Measurements from ENCODE around the gene SUGP1.

The SUGP1 gene

GRCh38 chr19:19349365-19349764, 29.1 kb upstream of the SUGP1 start:
- in situ Hi-C loops (cut with HindIII; ENCODE audit: low pct_unique_long_range_greater_than_20kb, low sequenced_read_pairs), result no loop called here
- no peak for TF ChIP-seq JUND (IDR thresholded peaks at IDR 0.05; ENCODE audit: low read depth)
- no peak for DNase-seq (ENCODE audit: low read depth in 1 of 2, low spot score in 1 of 2)

GRCh38 chr19:19348266-19348665, 28.0 kb upstream of the SUGP1 start:
- TF ChIP-seq JUND (IDR thresholded peaks at IDR 0.05; ENCODE audit: low read depth), result no peak
- in situ Hi-C loops (cut with HindIII; ENCODE audit: low pct_unique_long_range_greater_than_20kb, low sequenced_read_pairs), result no loop called here
- DNase-seq (ENCODE audit: low read depth in 1 of 2, low spot score in 1 of 2), result no peak

GRCh38 chr19:19347401-19348110, 27.2 kb upstream of the SUGP1 start:
- in situ Hi-C loops (cut with HindIII; ENCODE audit: low pct_unique_long_range_greater_than_20kb, low sequenced_read_pairs), result no loop called here
- DNase-seq (ENCODE audit: low read depth in 1 of 2, low spot score in 1 of 2), result no peak
- no peak for TF ChIP-seq JUND (IDR thresholded peaks at IDR 0.05; ENCODE audit: low read depth)

GRCh38 chr19:19345970-19346369, 25.7 kb upstream of the SUGP1 start:
- no peak for TF ChIP-seq JUND (IDR thresholded peaks at IDR 0.05; ENCODE audit: low read depth)
- DNase-seq (ENCODE audit: low read depth in 1 of 2, low spot score in 1 of 2), result no peak
- in situ Hi-C loops (cut with HindIII; ENCODE audit: low pct_unique_long_range_greater_than_20kb, low sequenced_read_pairs), result no loop called here

- no peak for DNase-seq (ENCODE audit: low read depth in 1 of 2, low spot score in 1 of 2)
- TF ChIP-seq JUND (IDR thresholded peaks at IDR 0.05; ENCODE audit: low read depth), result no peak
Measured at GRCh38 chr19:19345232-19345631, 24.9 kb upstream of the SUGP1 start.

GRCh38 chr19:19343762-19344161, 23.5 kb upstream of the SUGP1 start:
- in situ Hi-C loops (cut with HindIII; ENCODE audit: low pct_unique_long_range_greater_than_20kb, low sequenced_read_pairs), result no loop called here
- no peak for TF ChIP-seq JUND (IDR thresholded peaks at IDR 0.05; ENCODE audit: low read depth)

More at GRCh38 chr19:19345232-19345631, 24.9 kb upstream of the SUGP1 start:
- in situ Hi-C loops (cut with HindIII; ENCODE audit: low pct_unique_long_range_greater_than_20kb, low sequenced_read_pairs), result no loop called here

GRCh38 chr19:19343016-19343362, 22.7 kb upstream of the SUGP1 start:
- in situ Hi-C loops (cut with HindIII; ENCODE audit: low pct_unique_long_range_greater_than_20kb, low sequenced_read_pairs), result no loop called here
- TF ChIP-seq JUND (IDR thresholded peaks at IDR 0.05; ENCODE audit: low read depth), result no peak
- DNase-seq (ENCODE audit: low read depth in 1 of 2, low spot score in 1 of 2), result no peak

More at GRCh38 chr19:19343762-19344161, 23.5 kb upstream of the SUGP1 start:
- no peak for DNase-seq (ENCODE audit: low read depth in 1 of 2, low spot score in 1 of 2)

- in situ Hi-C loops (cut with HindIII; ENCODE audit: low pct_unique_long_range_greater_than_20kb, low sequenced_read_pairs), result no loop called here
- DNase-seq (ENCODE audit: low read depth in 1 of 2, low spot score in 1 of 2), result peak; percentile 61 to 78
- no peak for TF ChIP-seq JUND (IDR thresholded peaks at IDR 0.05; ENCODE audit: low read depth)
Measured at GRCh38 chr19:19342086-19343015, 22.0 kb upstream of the SUGP1 start.

GRCh38 chr19:19341026-19341425, 20.7 kb upstream of the SUGP1 start:
- TF ChIP-seq JUND (IDR thresholded peaks at IDR 0.05; ENCODE audit: low read depth), result no peak
- in situ Hi-C loops (cut with HindIII; ENCODE audit: low pct_unique_long_range_greater_than_20kb, low sequenced_read_pairs), result no loop called here
- DNase-seq (ENCODE audit: low read depth in 1 of 2, low spot score in 1 of 2), result no peak

GRCh38 chr19:19338082-19338481, 17.8 kb upstream of the SUGP1 start:
- no peak for TF ChIP-seq JUND (IDR thresholded peaks at IDR 0.05; ENCODE audit: low read depth)
- no peak for DNase-seq (ENCODE audit: low read depth in 1 of 2, low spot score in 1 of 2)

GRCh38 chr19:19337120-19337519, 16.8 kb upstream of the SUGP1 start:
- TF ChIP-seq JUND (IDR thresholded peaks at IDR 0.05; ENCODE audit: low read depth), result no peak
- in situ Hi-C loops (cut with HindIII; ENCODE audit: low pct_unique_long_range_greater_than_20kb, low sequenced_read_pairs), result no loop called here
- no peak for DNase-seq (ENCODE audit: low read depth in 1 of 2, low spot score in 1 of 2)

More at GRCh38 chr19:19338082-19338481, 17.8 kb upstream of the SUGP1 start:
- in situ Hi-C loops (cut with HindIII; ENCODE audit: low pct_unique_long_range_greater_than_20kb, low sequenced_read_pairs), result no loop called here

- no peak for TF ChIP-seq JUND (IDR thresholded peaks at IDR 0.05; ENCODE audit: low read depth)
- DNase-seq (ENCODE audit: low read depth in 1 of 2, low spot score in 1 of 2), result no peak
- in situ Hi-C loops (cut with HindIII; ENCODE audit: low pct_unique_long_range_greater_than_20kb, low sequenced_read_pairs), result no loop called here
Measured at GRCh38 chr19:19336597-19336996, 16.3 kb upstream of the SUGP1 start.

Data from T47D (cell line).